GM19397 (cell line): ENCODE results near the gene JPH2.

ENCODE experiments used
- ATAC-seq: cut with Tn5 transposase; IDR thresholded peaks from one replicate; pipeline ENCODE4 v1.9.1; 2021; ENCODE audit warnings: mild to moderate bottlenecking, moderate library complexity; ENCODE audit not compliant: unreplicated experiment

The JPH2 gene

GRCh38 chr20:44187772-44188709 is 1.1 kb upstream of the JPH2 start:
- ATAC-seq = no peak

- ATAC-seq = no peak
These were observed 324 bp downstream of the JPH2 start for GRCh38 chr20:44186674-44187053.

GRCh38 chr20:44186201-44186600 is 787 bp downstream of the JPH2 start:
- no peak for ATAC-seq

GRCh38 chr20:44185574-44185973 is 1.4 kb downstream of the JPH2 start:
- ATAC-seq = no peak

GRCh38 chr20:44183282-44183681 is 3.7 kb downstream of the JPH2 start:
- no peak for ATAC-seq

- no peak for ATAC-seq
These were observed 4.1 kb downstream of the JPH2 start for GRCh38 chr20:44182863-44183262.

GRCh38 chr20:44182135-44182765 is 4.7 kb downstream of the JPH2 start:
- ATAC-seq = no peak

- ATAC-seq = no peak
These were observed 5.4 kb downstream of the JPH2 start for GRCh38 chr20:44181611-44182010.

- no peak for ATAC-seq
These were observed 6.2 kb downstream of the JPH2 start for GRCh38 chr20:44180814-44181213.

- no peak for ATAC-seq
These were observed 10.0 kb downstream of the JPH2 start for GRCh38 chr20:44176833-44177534.

GRCh38 chr20:44174996-44175765 is 11.8 kb downstream of the JPH2 start:
- ATAC-seq = no peak

- no peak for ATAC-seq
These were observed 13.1 kb downstream of the JPH2 start for GRCh38 chr20:44173846-44174245.

GRCh38 chr20:44173116-44173515 is 13.9 kb downstream of the JPH2 start:
- no peak for ATAC-seq

- no peak for ATAC-seq
These were observed 14.4 kb downstream of the JPH2 start for GRCh38 chr20:44172572-44172950.

GRCh38 chr20:44171775-44172571 is 15.0 kb downstream of the JPH2 start:
- ATAC-seq = no peak

- no peak for ATAC-seq
These were observed 16.1 kb downstream of the JPH2 start for GRCh38 chr20:44170816-44171410.

- ATAC-seq = no peak
These were observed 19.3 kb downstream of the JPH2 start for GRCh38 chr20:44167736-44168135.

- ATAC-seq = no peak
These were observed 20.5 kb downstream of the JPH2 start for GRCh38 chr20:44166477-44166876.

- no peak for ATAC-seq
These were observed 21.0 kb downstream of the JPH2 start for GRCh38 chr20:44166008-44166407.

- no peak for ATAC-seq
These were observed 26.9 kb downstream of the JPH2 start for GRCh38 chr20:44160133-44160532.
